Small intestine (tissue), 16 donors: ENCODE measurements around the gene PMFBP1. TPM values are rescaled to one million over a fixed set of nuclear protein-coding genes. Genes with fewer than 3 reads are reported as not detected.

Experiments used
- DNase-seq, 2 donors: peaks; one replicate each; pipeline versions ENCODE4 v3.0.0 to v3.0.0-alpha.2; 2013
- FAIRE-seq: peaks from 2 replicates; lab custom pipeline; 2012; peaks lifted over from hg19 to GRCh38; lab: Jason Lieb, UNC
- H3K27ac ChIP-seq, 3 donors: one replicate each; pipeline ENCODE4 v1.5.1; 2013; ENCODE audit warnings: low read length in 2 of 3, mild to moderate bottlenecking in 2 of 3, control low read depth in 1 of 3, inconsistent platforms in 1 of 3, low read depth in 1 of 3, moderate library complexity in 1 of 3
- H3K27me3 ChIP-seq, 3 donors: one replicate each; pipeline ENCODE4 v1.6.1; 2013; ENCODE audit warnings: low read length in 3 of 3, inconsistent platforms in 1 of 3; ENCODE audit not compliant: control insufficient read depth in 3 of 3, insufficient read depth in 3 of 3
- H3K36me3 ChIP-seq, 3 donors: one replicate each; pipeline ENCODE4 v1.6.1; 2013; ENCODE audit warnings: low read length in 3 of 3, inconsistent platforms in 1 of 3, low read depth in 1 of 3, mild to moderate bottlenecking in 1 of 3, moderate library complexity in 1 of 3; ENCODE audit not compliant: control insufficient read depth in 3 of 3, insufficient read depth in 2 of 3
- H3K4me1 ChIP-seq, 3 donors: one replicate each; pipeline ENCODE4 v1.6.1; 2013; ENCODE audit warnings: low read length in 2 of 3, inconsistent platforms in 1 of 3, low read depth in 1 of 3, mild to moderate bottlenecking in 1 of 3, moderate library complexity in 1 of 3; ENCODE audit not compliant: control insufficient read depth in 3 of 3, insufficient read depth in 2 of 3
- H3K4me3 ChIP-seq, 3 donors: one replicate each; pipeline ENCODE4 v1.5.1; 2013; ENCODE audit warnings: low read length in 3 of 3, control low read depth in 1 of 3, inconsistent platforms in 1 of 3, low read depth in 1 of 3, mild to moderate bottlenecking in 1 of 3, moderate library complexity in 1 of 3
- H3K9me3 ChIP-seq, 2 donors: one replicate each; pipeline ENCODE4 v1.6.1; 2013; ENCODE audit warnings: low read depth in 1 of 2, low read length in 1 of 2; ENCODE audit not compliant: control insufficient read depth in 2 of 2, insufficient read depth in 1 of 2
- WGBS, 3 donors: extraction: QIAGEN DNeasy Blood & Tissue Kit; methylation state at CpG; one replicate each; pipeline ENCODE4 v1.1.7; 2013; 5-methylcytosine and 5-hydroxymethylcytosine counted together
- long read RNA-seq, 10 donors: transcript quantifications; one replicate each; lab custom pipeline, GENCODE V29; 2026
- polyA plus RNA-seq, 4 donors: library from polyadenylated mRNA; stranded (reverse) in 3 of 4; unstranded in 1 of 4; fragments of 200-250 nt in 3 of 4; fragments of 120-200 nt in 1 of 4; gene quantifications; one replicate each; pipeline versions ENCODE4 v1.2.1 to v1.2.3, GENCODE V29; 2013
- donor health status: healthy with polysubstance abuse.
- donor health status: control.
- donor health status: control.
- donor health status: Bipolar disorder and iron deficiency.
- donor health status: healthy.

The PMFBP1 gene
- 1 to 10 TPM; 1.1 to 5.2 (median 2.3) TPM for polyA plus RNA-seq
- long read RNA-seq, donor 1, result 0 reads
- long read RNA-seq, donor 2, result 0 reads
- long read RNA-seq, donor 3, result 0 reads
- long read RNA-seq, donor 4, result 0 reads
- long read RNA-seq, donor 5, result 0 reads
- long read RNA-seq, donor 6, result 0 reads
- long read RNA-seq, donor 7, result 0 reads
- long read RNA-seq, donor 8, result 0 reads
- long read RNA-seq, donor 9, result 0 reads
- long read RNA-seq, donor 10, partial matches to known transcripts, result 5 of 5 reads
- long read RNA-seq, donor 10, other reads (novel, unspliced or antisense), result 0 of 5 reads

GRCh38 chr16:72172105-72173034 lies at the start of gene PMFBP1:
Gene PMFBP1 (minus strand): TSS chr16:72172155. CDS start chr16:72171208, 947 bp downstream.
- FAIRE-seq, result no peak
- H3K27me3 ChIP-seq, result no peaks in the 10 kb centered on the region
- H3K4me1 ChIP-seq, result peaks cover 0 to 3% (median 0%) of the 10 kb centered on the region in 3 donors
- H3K9me3 ChIP-seq, result no peaks in the 10 kb centered on the region
- no peak within 1 kb of the TSS for H3K4me3 ChIP-seq
- H3K36me3 ChIP-seq, result no peaks in the 10 kb centered on the region
- H3K27ac ChIP-seq, result no peak within 1 kb of the TSS
- DNase-seq, result peak; percentile 71 to 80
- WGBS, 3 donors, result 73 to 76% (median 74%) methylated on average over 11 of the region's 11 CpGs

- FAIRE-seq, result no peak
- no peak for DNase-seq
- no peaks in the 10 kb centered on the region for H3K36me3 ChIP-seq
- H3K4me3 ChIP-seq, result no peak overlapping the region
- no peaks in the 10 kb centered on the region for H3K9me3 ChIP-seq
- H3K27me3 ChIP-seq, result no peaks in the 10 kb centered on the region
- H3K27ac ChIP-seq, result no peak overlapping the region
- peaks cover 0 to 28% (median 5%) of the 10 kb centered on the region in 3 donors for H3K4me1 ChIP-seq
- 20 to 45% (median 32%) methylated on average over 5 of the region's 5 CpGs for WGBS, 3 donors
These were observed 49.7 kb upstream of the PMFBP1 start for GRCh38 chr16:72221630-72222024.

GRCh38 chr16:72220875-72221629 lies 49.1 kb upstream of the PMFBP1 start:
- WGBS, 3 donors, result 16 to 47% (median 45%) methylated on average over 10 of the region's 10 CpGs
- no peak overlapping the region for H3K4me3 ChIP-seq

GRCh38 chr16:72219282-72219681 lies 47.3 kb upstream of the PMFBP1 start:
- no peaks in the 10 kb centered on the region for H3K36me3 ChIP-seq
- H3K27me3 ChIP-seq, result no peaks in the 10 kb centered on the region
- FAIRE-seq (no peak), DNase-seq (no peak)
- no peaks in the 10 kb centered on the region for H3K9me3 ChIP-seq
- no peak overlapping the region for H3K27ac ChIP-seq
- no peak overlapping the region for H3K4me3 ChIP-seq
- WGBS, 3 donors, result 88 to 95% (median 90%) methylated on average over 8 of the region's 8 CpGs
- peaks cover 0 to 25% (median 0%) of the 10 kb centered on the region in 3 donors for H3K4me1 ChIP-seq

More at GRCh38 chr16:72220875-72221629, 49.1 kb upstream of the PMFBP1 start:
- DNase-seq (peak in 1 of 2 donors; percentile 25), FAIRE-seq (no peak)
- Histone ChIP-seq H3K36me3 (no peaks in the 10 kb centered on the region), H3K4me1 (peaks cover 0 to 33% (median 5%) of the 10 kb centered on the region in 3 donors), H3K27me3 (no peaks in the 10 kb centered on the region), H3K9me3 (no peaks in the 10 kb centered on the region), H3K27ac (no peak overlapping the region)

GRCh38 chr16:72216767-72217166 lies 44.8 kb upstream of the PMFBP1 start:
- H3K4me1 ChIP-seq, result peaks cover 0 to 14% (median 0%) of the 10 kb centered on the region in 3 donors
- no peaks in the 10 kb centered on the region for H3K36me3 ChIP-seq
- DNase-seq (peak; percentile 47 to 88), FAIRE-seq (no peak)
- WGBS, 3 donors, result 31 to 62% (median 38%) methylated on average over 6 of the region's 6 CpGs
- H3K27ac ChIP-seq, result peak overlapping the region in 1 of 3 donors; percentile 93
- H3K27me3 ChIP-seq, result no peaks in the 10 kb centered on the region
- H3K4me3 ChIP-seq, result no peak overlapping the region
- H3K9me3 ChIP-seq, result no peaks in the 10 kb centered on the region

- Histone ChIP-seq H3K4me3 (no peak overlapping the region), H3K9me3 (no peaks in the 10 kb centered on the region), H3K36me3 (no peaks in the 10 kb centered on the region), H3K27me3 (no peaks in the 10 kb centered on the region), H3K4me1 (peaks cover 0 to 9% (median 0%) of the 10 kb centered on the region in 3 donors), H3K27ac (no peak overlapping the region)
- FAIRE-seq, result no peak
- DNase-seq, result no peak
These were observed 42.9 kb upstream of the PMFBP1 start for GRCh38 chr16:72214821-72215220.

GRCh38 chr16:72211110-72211509 lies 39.2 kb upstream of the PMFBP1 start:
- Histone ChIP-seq H3K27ac (no peak overlapping the region), H3K36me3 (no peaks in the 10 kb centered on the region), H3K27me3 (no peaks in the 10 kb centered on the region), H3K9me3 (no peaks in the 10 kb centered on the region), H3K4me3 (no peak overlapping the region), H3K4me1 (peaks cover 0 to 3% (median 0%) of the 10 kb centered on the region in 3 donors)
- FAIRE-seq (no peak), DNase-seq (no peak)

- WGBS, 3 donors, result 70 to 91% (median 82%) methylated on average over 3 of the region's 3 CpGs
- no peaks in the 10 kb centered on the region for H3K27me3 ChIP-seq
- no peaks in the 10 kb centered on the region for H3K4me1 ChIP-seq
- H3K9me3 ChIP-seq, result no peaks in the 10 kb centered on the region
- H3K4me3 ChIP-seq, result no peak overlapping the region
- H3K27ac ChIP-seq, result no peak overlapping the region
- FAIRE-seq (no peak), DNase-seq (no peak)
- no peaks in the 10 kb centered on the region for H3K36me3 ChIP-seq
These were observed 38.6 kb upstream of the PMFBP1 start for GRCh38 chr16:72210555-72210954.
